Measurements from ENCODE around the gene BNC2.

BNC2 gene

GRCh38 chr9:16628413-16628812, 242.1 kb downstream of the BNC2 start:
- no peak for DNase-seq (ENCODE audit: low read depth in 2 of 2)

DNA sequence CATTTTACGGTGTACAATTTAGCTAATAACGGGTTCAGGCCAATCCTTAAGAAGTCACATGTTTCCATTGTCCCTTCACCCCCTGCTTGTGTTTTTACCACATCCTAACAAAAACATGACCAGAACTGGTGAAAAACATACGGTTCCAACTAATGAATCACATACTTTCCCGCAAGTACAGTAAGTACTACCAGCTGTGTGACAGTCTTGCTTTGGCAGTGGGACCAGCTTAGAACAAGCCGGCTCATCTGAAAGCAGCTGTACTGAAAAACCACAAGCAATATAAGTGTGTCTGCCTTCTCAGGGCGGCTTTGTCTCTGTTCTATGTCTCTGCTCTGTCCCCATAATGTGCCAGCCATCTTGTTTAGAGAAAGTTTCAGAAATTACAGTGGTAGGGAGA, 242.5 kb downstream of the BNC2 start:
- no peak for DNase-seq (ENCODE audit: low read depth in 2 of 2)

- DNase-seq (ENCODE audit: low read depth in 2 of 2): no peak
Observed at GRCh38 chr9:16627521-16627920, 242.9 kb downstream of the BNC2 start.

- no peak for DNase-seq (ENCODE audit: low read depth in 2 of 2)
Observed at GRCh38 chr9:16626577-16627130, 243.8 kb downstream of the BNC2 start.

DNA sequence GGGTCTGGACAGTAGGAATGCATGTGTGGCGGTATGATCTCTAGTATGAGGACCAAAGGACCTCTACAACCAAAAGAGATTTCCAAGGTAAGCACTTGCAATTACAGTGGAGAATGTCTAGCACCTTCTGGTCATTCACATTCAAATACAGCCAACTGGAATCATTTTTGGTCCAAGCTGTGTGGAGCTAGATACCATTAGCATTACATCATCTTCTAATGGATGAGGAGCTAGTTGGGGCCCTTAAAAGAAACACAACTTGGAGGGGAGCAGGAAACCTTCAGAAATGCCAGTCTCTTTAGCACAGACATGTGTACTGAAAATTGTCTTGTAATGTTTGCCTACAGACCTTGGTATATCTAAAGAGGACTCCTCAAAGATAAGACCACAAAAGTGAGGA, 244.7 kb downstream of the BNC2 start:
- DNase-seq (ENCODE audit: low read depth in 2 of 2): no peak

- no peak for DNase-seq (ENCODE audit: low read depth in 2 of 2)
Observed at GRCh38 chr9:16625161-16625631, 245.3 kb downstream of the BNC2 start.

DNA sequence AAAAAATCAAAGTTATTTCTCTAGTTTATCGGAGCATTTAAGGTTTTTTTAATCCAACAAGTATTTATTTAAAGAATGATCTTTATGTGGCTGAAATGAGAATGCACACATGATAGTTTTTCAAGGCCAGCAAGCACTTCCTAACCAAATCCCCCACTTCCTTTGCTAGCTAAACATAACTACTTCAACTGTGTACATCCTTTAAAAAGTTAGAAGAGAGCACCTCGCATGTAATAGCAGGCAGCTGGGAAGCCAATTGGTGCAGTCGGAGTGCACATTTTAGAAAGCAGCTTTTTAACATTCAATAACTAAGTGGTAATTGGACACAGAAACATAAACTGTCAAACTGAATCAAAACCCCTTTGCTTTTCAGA, 245.7 kb downstream of the BNC2 start:
- no peak for DNase-seq (ENCODE audit: low read depth in 2 of 2)

GRCh38 chr9:16623989-16624743, 246.3 kb downstream of the BNC2 start:
- no peak for DNase-seq (ENCODE audit: low read depth in 2 of 2)

GRCh38 chr9:16622541-16622940, 247.9 kb downstream of the BNC2 start:
- no peak for DNase-seq (ENCODE audit: low read depth in 2 of 2)

DNA sequence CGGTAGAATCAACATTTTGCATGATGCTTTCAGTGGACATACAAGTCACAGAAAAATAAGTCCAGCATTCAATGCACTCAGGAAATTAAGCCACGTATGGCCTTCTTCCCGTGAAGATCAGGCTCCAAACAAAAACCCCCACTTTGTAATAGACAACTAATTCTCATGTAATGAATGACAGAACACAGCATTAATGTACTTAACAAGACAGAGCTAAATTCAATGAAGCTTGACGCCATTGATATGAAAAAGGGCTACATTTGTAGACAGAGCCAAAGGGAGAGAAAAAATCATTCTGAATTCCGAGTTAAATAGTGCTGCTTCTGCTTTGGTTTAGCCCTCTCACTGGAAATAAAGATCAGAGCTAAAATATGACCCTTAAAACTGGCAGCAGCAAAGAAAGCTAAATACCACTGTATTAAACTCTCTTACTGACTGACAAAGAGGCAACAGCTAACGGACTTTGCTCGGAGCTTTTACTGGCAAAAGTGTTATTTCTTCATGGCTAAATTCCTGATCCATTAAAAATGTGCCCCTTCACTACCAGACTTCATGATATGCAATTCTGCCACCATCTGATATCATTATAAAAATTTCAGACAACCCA, 250.5 kb downstream of the BNC2 start:
- no peak for DNase-seq (ENCODE audit: low read depth in 2 of 2)

DNA sequence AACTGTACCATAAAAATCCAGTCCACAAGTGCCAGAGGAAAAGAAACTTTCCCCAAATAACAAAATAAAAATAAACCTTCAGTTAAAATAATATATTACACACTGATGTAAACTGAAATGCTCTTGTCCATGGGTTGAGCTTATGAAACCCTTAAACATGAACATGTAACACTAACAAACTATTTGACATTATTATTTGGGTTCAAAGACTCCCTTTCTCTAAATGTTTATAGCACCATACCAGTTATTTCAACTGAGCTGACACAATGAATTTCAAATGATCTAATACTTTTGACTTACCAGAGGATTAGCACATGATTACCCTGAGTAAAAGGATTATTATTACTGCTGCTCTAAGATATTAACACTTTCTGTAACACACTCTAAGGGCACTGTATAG, 251.1 kb downstream of the BNC2 start:
- no peak for DNase-seq (ENCODE audit: low read depth in 2 of 2)

DNA sequence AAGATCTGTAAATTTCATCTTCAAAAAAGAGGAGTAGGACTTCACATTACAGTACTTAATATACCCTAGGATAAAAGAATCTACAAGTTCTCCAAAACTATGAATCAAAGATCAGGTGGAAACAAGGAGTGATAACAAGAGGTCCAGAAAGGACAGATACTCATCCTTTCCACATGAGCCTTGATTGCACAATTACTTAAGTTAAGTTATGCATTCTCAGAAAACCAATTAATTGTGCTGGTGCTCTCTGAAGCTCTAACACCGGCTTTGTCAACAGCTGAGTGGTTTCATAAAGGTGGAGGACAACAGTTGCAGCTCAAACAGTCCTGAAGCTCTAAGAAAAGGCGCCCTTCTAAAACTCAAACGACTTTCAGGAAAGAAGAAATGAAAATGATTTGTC, 251.9 kb downstream of the BNC2 start:
- DNase-seq (ENCODE audit: low read depth in 2 of 2): no peak

DNA sequence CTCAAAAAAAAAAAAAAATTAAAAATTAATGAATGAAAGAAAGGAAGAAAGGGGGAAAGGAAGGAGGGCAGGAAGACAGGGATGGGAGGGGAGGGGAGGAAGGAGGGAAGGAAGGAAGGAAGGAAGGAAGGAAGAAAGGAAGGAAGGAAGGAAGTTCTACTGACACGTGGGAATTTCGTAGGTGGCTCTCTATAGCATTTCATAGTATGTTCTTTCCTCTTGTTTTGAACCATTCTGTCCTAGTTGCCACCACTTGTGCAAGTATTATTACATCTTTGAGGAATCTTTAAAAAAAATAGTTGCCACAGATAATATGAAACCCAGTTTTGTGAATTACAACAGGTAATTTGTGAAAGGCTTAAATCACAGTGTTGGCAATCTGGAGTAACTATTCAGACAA, 253.8 kb downstream of the BNC2 start:
- DNase-seq (ENCODE audit: low read depth in 2 of 2): no peak

DNA sequence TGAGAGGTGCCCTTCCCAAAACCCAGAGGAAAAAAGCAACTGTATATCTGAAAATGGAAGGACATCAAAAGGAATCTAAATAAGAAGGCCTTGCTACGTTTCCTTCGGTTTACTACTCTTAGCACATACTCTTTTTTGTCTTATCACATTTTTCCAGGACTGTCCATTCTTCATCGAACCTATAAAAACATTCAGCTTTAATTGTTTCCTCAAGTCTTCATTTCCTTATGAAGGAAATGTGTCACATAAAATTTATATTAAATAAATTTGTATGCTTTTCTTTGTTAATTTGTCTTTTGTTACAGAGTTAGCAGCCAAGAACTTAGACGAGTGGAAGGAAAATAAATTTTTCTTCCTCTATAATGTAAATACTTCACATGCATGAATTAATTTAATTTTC, 255.0 kb downstream of the BNC2 start:
- no peak for DNase-seq (ENCODE audit: low read depth in 2 of 2)

GRCh38 chr9:16613605-16614004, 256.9 kb downstream of the BNC2 start:
- no peak for DNase-seq (ENCODE audit: low read depth in 2 of 2)

DNA sequence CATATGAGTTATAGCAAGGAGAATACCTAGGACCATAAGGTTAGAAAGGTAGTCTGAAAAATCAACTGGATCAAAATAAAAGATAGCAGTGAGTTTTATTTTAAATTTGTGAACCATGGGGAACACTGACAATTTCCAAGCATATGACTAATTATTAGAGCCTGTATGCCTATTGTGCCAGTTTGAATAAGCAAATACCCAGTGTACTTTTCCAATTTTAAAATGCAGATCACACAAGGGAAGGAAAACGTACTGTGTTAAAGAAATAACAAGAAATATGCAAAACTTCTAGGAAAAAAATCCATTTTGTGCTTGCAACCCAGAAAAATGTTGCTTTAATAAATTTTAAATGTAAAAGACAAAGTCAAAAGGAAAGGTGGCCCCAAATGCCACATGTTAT, 257.4 kb downstream of the BNC2 start:
- no peak for DNase-seq (ENCODE audit: low read depth in 2 of 2)

- no peak for DNase-seq (ENCODE audit: low read depth in 2 of 2)
Observed at GRCh38 chr9:16612627-16613026, 257.8 kb downstream of the BNC2 start.

GRCh38 chr9:16611983-16612382, 258.5 kb downstream of the BNC2 start:
- no peak for DNase-seq (ENCODE audit: low read depth in 2 of 2)

- DNase-seq (ENCODE audit: low read depth in 2 of 2): no peak
Observed at GRCh38 chr9:16611001-16611400, 259.5 kb downstream of the BNC2 start.

- no peak for DNase-seq (ENCODE audit: low read depth in 2 of 2)
Observed at GRCh38 chr9:16610538-16610937, 259.9 kb downstream of the BNC2 start.

DNA sequence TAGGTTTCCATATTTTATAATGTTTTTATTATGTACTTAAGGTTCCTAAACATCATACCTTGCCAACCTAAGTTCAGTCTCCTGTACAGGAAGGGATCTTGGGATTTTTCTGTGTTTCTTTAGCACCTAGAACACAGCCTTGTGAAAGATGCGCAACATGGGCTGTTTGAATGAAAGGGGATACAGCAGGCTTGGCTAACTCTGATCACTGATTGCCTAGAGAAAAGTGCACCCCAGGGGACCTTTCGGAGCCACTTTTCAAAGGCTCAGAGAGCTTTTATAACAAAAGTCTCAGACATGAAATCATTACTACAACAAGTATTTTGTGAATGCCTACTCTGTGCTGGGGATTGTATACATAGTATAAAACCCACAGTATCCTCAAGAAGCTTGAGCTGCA, 261.6 kb downstream of the BNC2 start:
- DNase-seq (ENCODE audit: low read depth in 2 of 2): no peak

DNA sequence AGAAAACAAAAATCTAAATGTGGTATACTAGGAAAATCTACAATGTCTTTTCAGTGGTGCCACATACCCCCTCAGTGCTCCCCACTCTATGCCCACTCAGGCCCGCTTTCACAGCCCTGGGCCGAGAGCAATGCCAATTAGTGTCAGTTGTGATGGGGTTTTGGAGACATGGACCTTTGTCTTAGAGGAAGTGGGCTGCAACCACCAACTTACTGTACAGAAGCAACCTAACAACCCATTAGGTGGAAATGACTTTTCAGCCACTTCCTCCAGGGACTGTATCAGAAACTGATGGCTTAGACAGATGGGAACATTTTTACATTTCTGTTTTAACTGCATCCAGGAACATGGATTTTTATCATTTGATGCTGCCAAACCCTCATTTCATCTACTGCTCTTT, 268.0 kb downstream of the BNC2 start:
- no peak for DNase-seq (ENCODE audit: low read depth in 2 of 2)

DNA sequence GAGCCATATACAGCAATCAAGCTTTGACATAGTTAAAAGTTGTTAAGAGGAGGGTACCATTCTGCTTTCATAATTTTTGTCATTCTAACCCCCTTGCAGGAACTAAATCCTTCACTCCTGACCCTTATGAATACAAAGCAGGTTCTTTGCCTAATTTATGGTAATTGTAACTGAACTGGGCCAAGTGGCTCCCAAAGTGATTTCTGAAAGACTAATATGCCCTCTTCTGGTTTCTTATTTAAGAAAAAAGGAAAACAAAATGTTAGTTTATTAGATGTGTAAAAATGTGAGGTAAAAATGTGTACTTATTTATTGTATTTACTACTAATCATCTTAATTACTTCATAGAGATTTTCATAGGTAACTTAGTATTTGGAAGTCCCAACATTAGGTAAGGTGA, 268.5 kb downstream of the BNC2 start:
- no peak for DNase-seq (ENCODE audit: low read depth in 2 of 2)
